ENCODE measurements around the gene FAM124B. TPM values are rescaled to one million over a fixed set of nuclear protein-coding genes. Genes with fewer than 3 reads are reported as not detected.

FAM124B gene, protein sequence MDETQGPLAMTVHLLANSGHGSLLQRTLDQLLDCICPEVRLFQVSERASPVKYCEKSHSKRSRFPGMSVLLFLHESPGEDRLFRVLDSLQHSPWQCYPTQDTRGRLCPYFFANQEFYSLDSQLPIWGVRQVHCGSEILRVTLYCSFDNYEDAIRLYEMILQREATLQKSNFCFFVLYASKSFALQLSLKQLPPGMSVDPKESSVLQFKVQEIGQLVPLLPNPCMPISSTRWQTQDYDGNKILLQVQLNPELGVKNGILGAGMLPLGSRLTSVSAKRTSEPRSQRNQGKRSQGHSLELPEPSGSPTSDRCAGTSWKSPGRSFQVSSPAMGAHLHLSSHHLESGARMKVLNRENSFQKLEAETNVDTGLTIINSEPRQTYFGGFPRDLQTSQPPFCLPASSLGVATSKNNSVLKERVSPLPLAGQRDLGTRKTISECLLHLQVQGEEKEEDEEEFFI
- total RNA-seq (2014; rRNA removed; shearing (Covaris generic)), result 0.56 and 0.73 TPM in 2 replicates

DNA sequence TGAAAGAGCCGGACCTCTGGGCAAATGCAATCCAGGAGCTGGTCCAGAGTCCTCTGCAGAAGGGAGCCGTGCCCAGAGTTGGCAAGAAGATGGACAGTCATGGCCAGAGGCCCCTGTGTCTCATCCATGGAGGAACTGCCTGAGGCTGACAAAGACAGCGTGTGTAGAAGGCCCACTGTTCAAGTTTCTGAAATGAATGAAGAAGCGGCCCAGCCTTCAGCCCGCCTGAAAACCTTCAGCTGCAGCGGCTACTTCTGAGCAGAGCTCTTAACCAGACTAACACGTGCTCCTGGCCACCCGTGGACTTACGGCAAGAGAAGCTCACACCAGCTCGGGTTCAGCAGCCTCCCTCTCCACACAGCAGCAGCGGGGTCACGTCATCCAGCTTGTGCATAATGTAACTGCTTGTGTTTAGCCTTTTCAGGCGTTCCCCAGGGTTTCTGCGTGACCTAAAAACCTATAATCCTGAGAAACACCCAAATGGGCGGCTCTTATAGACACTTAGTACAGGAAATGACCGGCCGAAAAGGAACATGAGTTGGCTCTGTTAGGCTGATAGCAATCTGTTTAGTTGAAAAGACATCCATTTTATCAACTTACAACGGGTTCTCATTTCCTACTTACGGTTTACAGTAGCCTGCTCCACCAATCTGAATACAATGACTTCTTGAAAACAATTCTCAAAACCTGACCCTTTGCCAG is at the start of gene FAM124B:
TSS of gene FAM124B (minus strand) at position 467 of the 702 bp plus-strand sequence. CDS start at position 128, 339 bp downstream.
- Histone ChIP-seq H3K4me1 (peaks cover 7% of the 10 kb centered on the region), H3K4me3 (peak within 1 kb of the TSS; percentile 41), H3K27me3 (no peaks in the 10 kb centered on the region), H3K36me3 (no peaks in the 10 kb centered on the region), H3K27ac (peak within 1 kb of the TSS; percentile 24; the same call in 1 of the 2 replicates), H3K9me3 (replicated peaks) (no peaks in the 10 kb centered on the region; the same call in 1 of the 2 replicates)
- peak; percentile 78 to 81 for DNase-seq

DNA sequence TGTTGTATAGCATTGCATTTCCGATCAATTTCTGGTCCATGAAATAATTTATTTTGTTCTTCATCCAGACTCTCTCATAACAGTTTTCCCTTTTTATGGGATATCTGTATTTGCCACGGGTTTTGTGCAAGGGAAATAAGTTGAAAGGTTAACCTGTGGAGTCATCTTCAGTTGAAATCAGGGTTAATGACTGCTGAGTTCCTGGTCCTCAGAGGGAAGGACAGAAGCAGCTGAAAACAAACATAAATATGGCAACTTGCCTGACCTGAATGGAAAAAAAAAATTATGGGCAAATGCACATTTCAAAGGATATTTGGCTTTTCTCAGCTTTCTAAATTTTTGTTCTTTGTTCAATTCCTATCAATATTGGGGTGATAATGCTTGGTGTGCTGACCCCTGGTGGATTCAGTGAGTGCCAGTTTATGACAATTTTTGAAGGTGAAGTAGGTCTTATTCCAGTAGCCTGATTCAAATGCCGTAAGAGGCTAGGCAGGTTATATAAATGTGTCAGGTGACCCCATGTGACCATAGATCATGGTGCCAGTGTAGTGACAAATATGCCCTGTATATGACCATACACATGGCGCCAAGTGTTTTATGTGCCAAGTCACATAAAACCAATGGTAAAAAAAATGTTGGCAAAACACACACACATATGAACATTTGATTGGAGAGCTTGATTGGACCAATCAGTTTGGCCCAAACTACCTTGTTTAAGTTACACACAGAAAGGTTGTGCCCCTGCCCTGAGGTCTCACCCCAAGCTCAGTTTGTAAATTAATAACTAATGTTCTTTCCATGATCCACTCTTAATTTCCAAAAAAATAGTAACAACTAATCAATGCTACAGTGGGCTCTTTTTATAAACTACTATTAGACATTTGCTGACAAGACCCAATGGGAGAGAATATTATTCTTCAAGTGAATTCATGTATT is 47.6 kb upstream of the FAM124B start:
- Histone ChIP-seq H3K4me1 (no peaks in the 10 kb centered on the region), H3K4me3 (no peak overlapping the region), H3K27ac (no peak overlapping the region), H3K9me3 (replicated peaks) (no peaks in the 10 kb centered on the region), H3K36me3 (no peaks in the 10 kb centered on the region), H3K27me3 (no peaks in the 10 kb centered on the region)
- peak in 1 of 2 experiments; percentile 50 for DNase-seq

DNA sequence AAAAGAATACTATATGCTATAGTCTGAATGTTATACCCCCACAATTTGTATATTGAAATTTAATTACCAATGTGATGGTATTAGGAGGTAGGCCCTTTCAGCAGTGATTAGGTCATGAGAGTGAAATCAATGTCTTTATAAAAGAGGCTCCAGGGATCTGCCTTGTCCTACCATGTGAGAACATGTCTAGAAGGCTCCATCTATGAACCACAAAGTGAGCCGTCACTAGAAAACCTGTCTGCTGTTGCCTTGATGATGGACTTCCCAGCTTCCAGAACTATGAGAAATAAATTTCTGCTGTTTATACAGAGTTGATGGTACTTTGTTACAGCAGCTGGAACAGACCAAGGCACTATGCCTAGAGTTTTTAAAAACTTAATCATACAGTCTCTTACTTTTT is 46.3 kb upstream of the FAM124B start:
- Histone ChIP-seq H3K4me3 (no peak overlapping the region), H3K36me3 (no peaks in the 10 kb centered on the region), H3K9me3 (replicated peaks) (no peaks in the 10 kb centered on the region), H3K27me3 (no peaks in the 10 kb centered on the region), H3K4me1 (no peaks in the 10 kb centered on the region), H3K27ac (no peak overlapping the region)
- DNase-seq, result no peak

DNA sequence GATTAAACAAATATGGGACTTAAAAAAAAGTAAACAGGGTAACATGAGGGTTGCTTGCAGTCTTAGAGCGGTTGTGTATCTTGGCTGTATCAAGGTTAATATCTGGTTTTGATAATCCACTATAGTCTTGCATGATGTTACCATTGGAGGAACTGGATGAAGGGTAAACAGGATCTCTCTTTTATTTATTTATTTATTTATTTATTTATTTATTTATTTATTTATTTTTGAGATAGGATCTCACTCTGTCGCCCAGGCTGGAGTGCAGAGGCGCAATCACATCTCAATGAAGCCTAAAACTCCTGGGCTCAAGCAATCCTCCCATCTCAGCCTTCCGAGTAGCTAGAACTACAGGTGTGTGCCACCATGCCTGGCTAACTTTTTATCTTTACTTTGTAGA is 42.9 kb upstream of the FAM124B start:
- H3K27me3 ChIP-seq, result no peaks in the 10 kb centered on the region
- no peak overlapping the region for H3K4me3 ChIP-seq
- H3K4me1 ChIP-seq, result no peaks in the 10 kb centered on the region
- DNase-seq, result no peak
- no peaks in the 10 kb centered on the region for H3K9me3 ChIP-seq (replicated peaks)
- no peaks in the 10 kb centered on the region for H3K36me3 ChIP-seq
- no peak overlapping the region for H3K27ac ChIP-seq

DNA sequence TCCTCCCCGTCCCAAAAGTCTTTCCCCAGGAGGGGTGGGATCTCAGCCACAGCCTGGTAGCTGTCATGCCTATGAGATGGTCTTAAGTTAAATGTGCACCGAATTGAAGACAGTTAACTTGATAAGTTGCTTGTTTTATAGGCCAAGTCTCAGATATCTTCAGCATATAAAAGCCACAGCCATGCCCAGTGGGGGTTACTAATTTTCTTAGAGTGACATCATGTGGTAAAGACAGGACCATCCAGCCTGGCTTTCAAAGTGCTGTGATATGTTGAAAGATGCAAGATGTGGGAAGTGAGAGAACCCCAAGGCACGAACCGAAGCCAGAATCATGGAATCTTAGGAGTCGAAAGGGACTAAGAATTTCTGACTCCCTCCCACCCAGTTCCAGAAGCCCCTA is 42.1 kb upstream of the FAM124B start:
- no peaks in the 10 kb centered on the region for H3K27me3 ChIP-seq
- H3K9me3 ChIP-seq (replicated peaks), result no peaks in the 10 kb centered on the region
- no peak for DNase-seq
- H3K4me1 ChIP-seq, result no peaks in the 10 kb centered on the region
- H3K36me3 ChIP-seq, result no peaks in the 10 kb centered on the region
- no peak overlapping the region for H3K27ac ChIP-seq
- no peak overlapping the region for H3K4me3 ChIP-seq

DNA sequence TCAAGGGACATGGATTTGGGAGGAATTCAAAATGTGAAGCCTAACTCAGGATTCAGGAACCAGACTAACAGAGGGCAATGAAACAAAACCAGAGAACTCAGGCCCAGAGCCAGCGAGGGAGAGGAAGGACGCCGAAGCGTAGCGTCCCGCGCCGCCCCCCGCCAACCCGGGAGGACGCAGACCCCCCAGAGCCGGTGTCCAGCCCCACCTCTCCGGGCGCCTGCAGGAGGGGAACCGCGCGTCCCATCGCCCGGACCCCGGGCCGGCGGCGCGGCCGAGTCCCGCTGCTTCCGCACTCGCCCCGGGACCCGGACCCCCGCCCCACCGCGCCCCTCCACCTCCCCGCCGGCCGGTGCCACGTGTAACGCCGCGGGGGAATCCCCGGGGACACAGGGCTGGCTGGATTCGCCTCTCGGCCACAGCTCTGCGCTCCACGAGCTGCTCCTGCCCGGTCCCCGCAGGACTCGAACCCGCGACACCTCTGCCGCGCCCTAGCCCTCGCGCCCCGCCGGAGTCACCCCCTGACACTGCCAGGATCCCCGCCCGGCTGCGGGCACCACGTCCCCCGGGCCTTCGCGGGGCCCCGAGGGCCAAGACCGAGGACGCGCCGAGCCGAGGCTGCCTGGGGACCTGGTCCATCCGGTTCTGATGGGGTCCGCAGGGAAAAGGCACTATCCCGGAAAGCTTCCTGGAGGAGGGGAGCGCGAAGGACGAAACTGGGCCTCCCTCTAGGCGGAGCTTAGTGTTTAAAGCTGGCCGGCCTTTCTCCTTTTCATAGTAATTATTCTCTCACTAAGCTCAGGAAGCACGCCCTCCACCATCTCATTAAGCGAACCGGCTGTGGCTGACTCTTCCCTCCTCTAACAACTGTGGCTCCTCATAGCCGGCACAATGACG is 40.4 kb upstream of the FAM124B start:
- no peaks in the 10 kb centered on the region for H3K9me3 ChIP-seq (replicated peaks)
- no peaks in the 10 kb centered on the region for H3K4me1 ChIP-seq
- no peaks in the 10 kb centered on the region for H3K36me3 ChIP-seq
- no peaks in the 10 kb centered on the region for H3K27me3 ChIP-seq
- no peak overlapping the region for H3K4me3 ChIP-seq
- no peak for DNase-seq
- H3K27ac ChIP-seq, result no peak overlapping the region

DNA sequence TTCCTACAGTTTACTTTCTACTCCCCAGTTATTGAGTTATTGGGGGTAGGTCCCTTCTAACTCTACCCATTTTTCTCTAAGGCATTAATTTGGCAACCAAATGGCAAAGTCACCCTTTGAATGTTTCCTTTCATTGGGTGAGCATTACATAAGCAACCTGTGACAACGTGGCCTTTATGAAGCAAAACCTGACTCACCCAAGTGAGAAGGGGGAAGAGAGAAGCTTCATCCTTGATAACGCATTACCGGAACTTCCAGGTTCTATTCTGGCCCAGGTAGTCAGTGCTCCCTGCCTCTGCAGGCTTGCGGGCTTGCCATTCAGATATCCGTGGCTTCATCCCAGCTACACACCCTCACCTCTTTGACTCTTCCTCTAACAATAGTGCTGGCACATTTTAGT is 39.1 kb upstream of the FAM124B start:
- H3K27ac ChIP-seq, result no peak overlapping the region
- no peaks in the 10 kb centered on the region for H3K36me3 ChIP-seq
- no peak for DNase-seq
- no peaks in the 10 kb centered on the region for H3K27me3 ChIP-seq
- no peak overlapping the region for H3K4me3 ChIP-seq
- no peaks in the 10 kb centered on the region for H3K4me1 ChIP-seq
- no peaks in the 10 kb centered on the region for H3K9me3 ChIP-seq (replicated peaks)

DNA sequence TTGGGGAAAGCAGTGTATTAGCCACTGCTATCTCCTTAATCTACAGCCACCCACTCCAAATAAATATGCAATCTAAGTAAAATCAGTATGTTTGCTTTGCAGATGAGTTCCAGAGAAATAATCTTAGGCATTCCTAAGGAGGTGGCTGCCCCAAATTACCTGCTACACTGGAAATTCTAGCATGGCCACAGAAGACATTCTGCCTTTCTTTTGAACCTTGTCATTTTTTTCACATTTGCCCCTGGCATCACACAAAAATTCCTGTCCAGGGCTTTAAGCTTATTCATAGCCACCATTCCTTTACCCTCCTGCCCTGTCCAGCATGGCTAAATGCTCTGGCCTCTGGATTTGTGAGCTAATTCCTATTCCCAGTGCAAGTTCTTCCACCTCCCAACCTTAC is 36.8 kb upstream of the FAM124B start:
- 0 out of 2 replicates have a peak, but pooled peaks cover 3% of the 10 kb centered on the region for H3K9me3 ChIP-seq (replicated peaks)
- H3K27ac ChIP-seq, result no peak overlapping the region
- H3K4me1 ChIP-seq, result no peaks in the 10 kb centered on the region
- H3K36me3 ChIP-seq, result no peaks in the 10 kb centered on the region
- no peaks in the 10 kb centered on the region for H3K27me3 ChIP-seq
- no peak overlapping the region for H3K4me3 ChIP-seq
- DNase-seq, result no peak

DNA sequence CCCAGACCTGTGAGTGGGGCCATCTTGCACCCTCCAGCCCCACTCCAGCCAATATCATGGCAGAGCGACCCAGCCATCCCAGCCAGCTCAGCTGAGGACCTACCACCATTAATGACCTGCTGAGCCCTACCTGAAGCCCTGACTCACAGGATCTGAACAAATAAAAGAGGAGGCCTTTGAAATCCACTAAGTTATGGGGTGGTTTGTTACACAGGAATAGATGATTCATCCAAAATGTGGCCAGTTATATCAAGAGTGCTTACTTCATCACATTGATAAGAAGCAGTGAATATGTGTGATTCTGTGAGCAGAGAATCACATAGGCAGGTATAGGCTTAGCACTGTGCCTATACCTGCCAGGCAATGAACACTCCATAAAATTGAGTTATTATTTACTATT is 34.7 kb upstream of the FAM124B start:
- Histone ChIP-seq H3K4me1 (no peaks in the 10 kb centered on the region), H3K4me3 (no peak overlapping the region), H3K27ac (no peak overlapping the region), H3K27me3 (no peaks in the 10 kb centered on the region), H3K9me3 (replicated peaks) (0 out of 2 replicates have a peak, but pooled peaks cover 3% of the 10 kb centered on the region), H3K36me3 (no peaks in the 10 kb centered on the region)
- DNase-seq, result no peak

DNA sequence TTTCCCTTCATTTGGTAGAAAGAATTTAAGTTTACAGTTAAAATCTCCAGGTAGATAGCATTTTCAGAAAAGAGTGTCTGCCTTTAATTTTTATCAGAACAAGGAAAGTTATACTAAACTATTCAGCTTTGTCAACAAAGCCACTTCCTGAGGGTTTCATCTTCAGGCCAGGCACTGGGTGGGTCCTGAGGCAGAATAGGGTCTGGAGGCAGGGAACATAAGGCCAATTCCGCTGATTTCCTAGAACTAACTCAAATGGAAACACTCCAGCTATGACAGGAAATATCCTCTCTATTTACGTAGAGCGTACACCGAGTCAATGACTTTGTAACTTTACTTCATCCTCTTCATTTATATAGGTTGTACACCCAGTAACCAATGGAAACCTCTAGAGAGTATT is 32.7 kb upstream of the FAM124B start:
- peaks cover 4% of the 10 kb centered on the region; the same call in 1 of the 2 replicates for H3K9me3 ChIP-seq (replicated peaks)
- no peak for DNase-seq
- H3K4me3 ChIP-seq, result no peak overlapping the region
- no peaks in the 10 kb centered on the region for H3K4me1 ChIP-seq
- H3K36me3 ChIP-seq, result no peaks in the 10 kb centered on the region
- H3K27me3 ChIP-seq, result no peaks in the 10 kb centered on the region
- no peak overlapping the region for H3K27ac ChIP-seq

DNA sequence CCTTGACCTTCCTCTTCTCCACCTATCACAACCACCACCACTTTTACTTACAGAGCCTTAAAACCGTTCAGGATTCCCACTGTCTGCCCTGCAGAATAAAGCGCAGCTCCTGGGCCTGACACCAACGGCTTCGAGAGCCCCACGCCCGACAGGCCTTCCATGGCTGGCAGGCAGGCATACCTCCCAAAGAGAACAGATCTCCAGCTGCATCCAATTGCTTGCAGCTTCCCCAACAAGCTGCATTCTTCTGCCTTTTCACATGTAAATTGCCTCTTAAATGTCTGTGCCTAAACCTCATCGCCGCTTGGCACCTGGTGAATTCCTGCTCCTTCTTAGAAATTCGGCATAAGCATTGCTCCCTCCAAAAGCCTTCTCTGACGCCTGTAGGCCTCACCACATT is 31.5 kb upstream of the FAM124B start:
- Histone ChIP-seq H3K36me3 (no peaks in the 10 kb centered on the region), H3K27me3 (no peaks in the 10 kb centered on the region), H3K4me1 (no peaks in the 10 kb centered on the region), H3K27ac (no peak overlapping the region), H3K9me3 (replicated peaks) (peaks cover 7% of the 10 kb centered on the region; the same call in 1 of the 2 replicates), H3K4me3 (no peak overlapping the region)
- DNase-seq, result no peak

DNA sequence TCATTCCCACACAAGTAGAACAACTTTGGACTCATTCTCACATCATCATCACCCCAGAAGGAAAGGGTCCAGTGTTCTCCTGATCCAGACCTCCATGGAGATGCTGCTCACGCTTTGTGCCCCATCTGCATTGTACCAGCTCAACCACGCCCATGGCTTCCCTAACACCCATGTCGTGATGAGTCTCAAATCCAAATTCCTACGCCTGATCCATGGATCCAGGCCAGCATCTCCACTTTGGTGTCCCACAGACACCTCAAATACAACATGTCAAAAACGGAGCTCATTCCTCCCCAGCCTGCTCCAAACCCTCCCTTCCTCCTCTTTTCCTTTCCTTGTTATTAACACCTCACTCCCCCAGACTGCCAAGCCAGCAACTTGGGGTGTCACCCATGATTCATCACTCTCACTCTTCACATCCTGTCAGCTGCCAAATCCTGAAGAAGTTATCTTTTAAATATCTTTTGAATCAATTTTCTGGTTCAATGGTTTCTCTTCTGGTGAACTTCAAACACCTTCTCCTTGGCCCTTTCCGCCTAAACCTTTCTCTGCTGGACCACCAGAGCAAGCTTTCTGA is 30.2 kb upstream of the FAM124B start:
- Histone ChIP-seq H3K36me3 (no peaks in the 10 kb centered on the region), H3K9me3 (replicated peaks) (peaks cover 7% of the 10 kb centered on the region; the same call in 1 of the 2 replicates), H3K4me3 (no peak overlapping the region), H3K27ac (no peak overlapping the region), H3K27me3 (no peaks in the 10 kb centered on the region), H3K4me1 (no peaks in the 10 kb centered on the region)
- no peak for DNase-seq

DNA sequence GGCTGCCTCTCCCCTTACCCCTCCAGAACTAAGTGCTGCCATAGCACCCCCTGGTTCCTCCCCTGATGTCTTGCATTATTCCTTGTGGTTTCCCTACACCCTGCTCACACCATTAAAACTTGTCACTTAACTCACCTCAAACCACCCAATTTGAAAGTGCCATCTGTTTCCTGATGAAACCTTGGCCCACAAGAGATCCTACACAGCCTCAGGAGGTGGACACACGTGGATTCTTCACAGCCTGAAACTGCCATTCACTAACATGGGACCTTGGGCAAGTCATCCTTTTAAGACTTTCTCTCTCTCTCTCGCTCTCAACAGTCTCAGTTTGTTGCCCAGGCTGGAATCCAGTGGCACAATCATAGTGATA is 27.5 kb upstream of the FAM124B start:
- no peaks in the 10 kb centered on the region for H3K4me1 ChIP-seq
- H3K4me3 ChIP-seq, result no peak overlapping the region
- H3K36me3 ChIP-seq, result no peaks in the 10 kb centered on the region
- H3K27ac ChIP-seq, result no peak overlapping the region
- H3K9me3 ChIP-seq (replicated peaks), result peaks cover 7% of the 10 kb centered on the region; the same call in 1 of the 2 replicates
- no peaks in the 10 kb centered on the region for H3K27me3 ChIP-seq
- no peak for DNase-seq

All from SJCRH30 (cell line).